ENCODE data around the gene FAM149B1.
A peak's percentile ranks its signal among the peaks of the same experiment; 100 is the strongest.
"Not testable (repeated sequence)": the region's sequence is repeated elsewhere in the genome, so short reads cannot be mapped to it uniquely, and the experiment has no call there.

Gene FAM149B1

GRCh38 chr10:73234695-73235094, 66.8 kb downstream of the FAM149B1 start:
- DNase-seq, result no peak

GRCh38 chr10:73238990-73239566, 71.2 kb downstream of the FAM149B1 start:
- no peak for DNase-seq

- no peak for DNase-seq
Measured at GRCh38 chr10:73239908-73240307, 72.0 kb downstream of the FAM149B1 start.

- no peak for DNase-seq
Measured at GRCh38 chr10:73244866-73245477, 77.1 kb downstream of the FAM149B1 start.

- no peak for DNase-seq
Measured at GRCh38 chr10:73246322-73246645, 78.4 kb downstream of the FAM149B1 start.

- peak; percentile 80 for DNase-seq
Measured at GRCh38 chr10:73246646-73247508, 79.0 kb downstream of the FAM149B1 start, which contains the start of gene DNAJC9. DNAJC9 (minus strand) TSS chr10:73247255; CDS start chr10:73247189, 66 bp downstream.

- no peak for DNase-seq
Measured at GRCh38 chr10:73247509-73248258, 79.8 kb downstream of the FAM149B1 start.

GRCh38 chr10:73248259-73248724, 80.4 kb downstream of the FAM149B1 start:
- DNase-seq, result no peak

- no peak for DNase-seq
Measured at GRCh38 chr10:73251683-73252444, 83.9 kb downstream of the FAM149B1 start.

- DNase-seq, result peak; percentile 90
Measured at GRCh38 chr10:73252445-73253224, 84.7 kb downstream of the FAM149B1 start, which contains the start of gene MRPS16. MRPS16 (minus strand) TSS chr10:73252644; CDS start chr10:73252482, 162 bp downstream.

GRCh38 chr10:73253225-73253555, 85.3 kb downstream of the FAM149B1 start:
- DNase-seq, result no peak

GRCh38 chr10:73258612-73259011, 90.7 kb downstream of the FAM149B1 start:
- DNase-seq, result not testable (repeated sequence)

GRCh38 chr10:73261362-73261995, 93.6 kb downstream of the FAM149B1 start:
- no peak for DNase-seq

- DNase-seq, result no peak
Measured at GRCh38 chr10:73262105-73262730, 94.3 kb downstream of the FAM149B1 start.

GRCh38 chr10:73262880-73263555, 95.1 kb downstream of the FAM149B1 start:
- no peak for DNase-seq

GRCh38 chr10:73263693-73264347, 95.9 kb downstream of the FAM149B1 start:
- DNase-seq, result peak; percentile 3

GRCh38 chr10:73264423-73264822, 96.5 kb downstream of the FAM149B1 start:
- no peak for DNase-seq

- no peak for DNase-seq
Measured at GRCh38 chr10:73281097-73281496, 113.2 kb downstream of the FAM149B1 start.

GRCh38 chr10:73287441-73287840, 119.5 kb downstream of the FAM149B1 start:
- DNase-seq, result no peak

All from NCI-H526 treated with DMSO at 0.1 percent for 48 hours (cell line).